Esophagus muscularis mucosa (tissue), 4 donors: ENCODE measurements around the gene USP25.

Experiments used
- CTCF ChIP-seq, 3 experiments: fragments of 200-600 bp in 2 of 3; fragments of 450-650 bp in 1 of 3; sonication (generic) in 2 of 3; IDR thresholded peaks; one replicate each; pipeline ENCODE4 v1.5.1; 2017 to 2019; ENCODE audit warnings: antibody characterized with exemption in 3 of 3, mild to moderate bottlenecking in 2 of 3, moderate library complexity in 1 of 3
- EP300 ChIP-seq: sonication (generic); formaldehyde crosslinking; IDR thresholded peaks from one replicate; pipeline ENCODE4 v1.6.1; 2017; ENCODE audit warnings: antibody characterized with exemption
- POLR2A ChIP-seq: fragments of 450-650 bp; IDR thresholded peaks from one replicate; pipeline ENCODE4 v1.6.1; 2017; ENCODE audit warnings: antibody characterized with exemption, moderate library complexity, mild to moderate bottlenecking, low read depth
- POLR2AphosphoS5 ChIP-seq, 2 donors: sonication (generic); formaldehyde crosslinking; IDR thresholded peaks; one replicate each; pipeline ENCODE4 v1.6.1; 2017; ENCODE audit warnings: antibody characterized with exemption in 2 of 2

- TF ChIP-seq EP300 = no peak
- TF ChIP-seq CTCF (IDR thresholded peaks at IDR 0.05) = no peak
- no peak for TF ChIP-seq POLR2A
- no peak for TF ChIP-seq POLR2AphosphoS5 (IDR thresholded peaks at IDR 0.05)
These were observed 145.5 kb downstream of the USP25 start for GRCh38 chr21:15875286-15875685.
